ENCODE results near the gene MROH9. TPM values are rescaled to one million over a fixed set of nuclear protein-coding genes. Genes with fewer than 3 reads are reported as not detected.
"Not testable (repeated sequence)": the region's sequence is repeated elsewhere in the genome, so short reads cannot be mapped to it uniquely, and the experiment has no call there.

MROH9 gene
- total RNA-seq, 1 donor from 2014 or later, result not detected

DNA sequence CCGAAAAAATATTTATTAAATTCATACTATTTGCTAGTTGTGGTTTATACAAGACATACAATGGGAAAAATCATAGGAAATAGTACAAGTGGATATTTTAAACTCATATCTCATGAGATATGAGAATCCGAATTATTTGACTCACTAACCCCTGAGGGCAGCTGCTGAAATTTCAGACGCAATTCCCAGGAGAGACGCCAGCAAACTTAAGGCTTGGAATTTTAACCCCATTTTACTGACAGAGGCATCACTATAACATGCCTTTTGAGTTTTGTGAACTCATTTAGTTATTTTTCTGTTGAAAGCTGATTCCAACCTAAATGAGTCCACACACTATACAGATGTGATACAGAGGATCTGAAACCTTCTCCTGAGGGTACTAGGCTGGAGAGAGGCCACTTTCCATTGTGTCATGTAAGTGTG, 5.9 kb upstream of the MROH9 start:
- Mint-ChIP-seq H3K9me3 (no peaks in the 10 kb centered on the region), H3K4me1 (ENCODE audit: low read depth) (no peaks in the 10 kb centered on the region), H3K4me3 (ENCODE audit: low read depth) (no peak overlapping the region), H3K36me3 (ENCODE audit: low read depth) (no peaks in the 10 kb centered on the region), H3K27me3 (ENCODE audit: low read depth) (no peaks in the 10 kb centered on the region), H3K27ac (no peak overlapping the region)
- DNase-seq (ENCODE audit: low spot score), result no peak
- intact Hi-C loops (cut with micrococcal nuclease), result loop anchor here (5.0 kb wide), 1 partner anchor 237 kb away; no protein-coding TSS in a partner anchor

DNA sequence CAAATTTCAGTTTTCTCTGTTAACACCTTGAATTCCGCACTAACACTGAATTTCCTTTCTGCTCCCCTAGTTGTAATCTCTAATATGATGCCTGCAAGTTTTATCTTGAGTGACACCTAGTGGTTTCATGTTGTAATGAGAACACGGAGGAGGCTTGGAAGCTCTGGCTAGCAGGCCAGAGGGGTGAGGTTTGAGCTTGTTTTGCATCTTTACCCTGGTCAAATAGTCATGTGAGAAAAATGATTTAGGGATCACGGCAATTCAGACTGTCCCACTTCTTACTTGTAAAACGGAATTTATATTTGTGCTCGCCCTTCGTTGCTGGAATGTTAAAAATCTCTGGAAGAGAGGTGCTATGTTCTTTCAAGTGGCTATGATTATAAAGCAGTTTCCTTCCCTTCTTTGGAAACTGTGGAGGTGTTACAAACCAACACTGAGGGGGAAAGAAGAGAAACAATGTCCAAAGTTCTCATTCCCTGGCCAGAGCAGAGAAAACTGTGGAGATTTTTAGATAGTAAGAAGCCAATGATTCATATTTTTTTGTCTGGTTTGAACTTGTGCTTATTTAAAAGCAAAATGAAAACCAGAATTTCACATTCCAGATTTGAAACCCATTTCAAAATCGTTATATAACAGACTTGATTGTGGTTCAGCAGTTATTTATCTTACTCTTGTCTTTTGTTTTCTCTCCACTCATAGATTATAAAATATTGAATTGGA, 5.3 kb upstream of the MROH9 start:
- intact Hi-C loops (cut with micrococcal nuclease), result loop anchor here (5.0 kb wide), 1 partner anchor 238 kb away; no protein-coding TSS in a partner anchor
- Mint-ChIP-seq H3K27me3 (ENCODE audit: low read depth) (no peaks in the 10 kb centered on the region), H3K36me3 (ENCODE audit: low read depth) (no peaks in the 10 kb centered on the region), H3K4me1 (ENCODE audit: low read depth) (no peaks in the 10 kb centered on the region), H3K4me3 (ENCODE audit: low read depth) (no peak overlapping the region), H3K9me3 (no peaks in the 10 kb centered on the region), H3K27ac (no peak overlapping the region)
- DNase-seq (ENCODE audit: low spot score), result no peak

DNA sequence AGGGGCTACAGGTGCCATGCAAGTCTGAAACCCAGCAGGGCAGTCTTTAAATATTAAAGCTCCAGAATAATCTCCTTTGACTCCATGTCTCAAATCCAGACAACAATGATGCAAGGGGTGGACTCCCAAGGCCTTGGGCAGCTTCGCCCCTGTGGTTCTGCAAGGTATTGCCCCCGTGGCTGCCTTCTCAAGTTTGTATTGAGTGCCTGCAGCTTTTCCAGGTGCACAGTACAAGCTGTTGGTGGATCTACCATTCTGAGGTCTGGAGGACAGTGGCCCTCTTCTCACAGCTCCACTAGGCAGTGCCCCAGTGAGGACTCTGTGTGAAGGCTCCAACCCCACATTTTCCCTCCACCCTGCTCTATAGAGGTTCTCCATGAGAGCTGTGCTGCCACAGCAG, 3.7 kb upstream of the MROH9 start:
- Mint-ChIP-seq H3K9me3 (no peaks in the 10 kb centered on the region), H3K36me3 (ENCODE audit: low read depth) (no peaks in the 10 kb centered on the region), H3K4me3 (ENCODE audit: low read depth) (no peak overlapping the region), H3K27ac (no peak overlapping the region), H3K4me1 (ENCODE audit: low read depth) (no peaks in the 10 kb centered on the region), H3K27me3 (ENCODE audit: low read depth) (no peaks in the 10 kb centered on the region)
- DNase-seq (ENCODE audit: low spot score), result no peak
- intact Hi-C loops (cut with micrococcal nuclease), result no loop called here

DNA sequence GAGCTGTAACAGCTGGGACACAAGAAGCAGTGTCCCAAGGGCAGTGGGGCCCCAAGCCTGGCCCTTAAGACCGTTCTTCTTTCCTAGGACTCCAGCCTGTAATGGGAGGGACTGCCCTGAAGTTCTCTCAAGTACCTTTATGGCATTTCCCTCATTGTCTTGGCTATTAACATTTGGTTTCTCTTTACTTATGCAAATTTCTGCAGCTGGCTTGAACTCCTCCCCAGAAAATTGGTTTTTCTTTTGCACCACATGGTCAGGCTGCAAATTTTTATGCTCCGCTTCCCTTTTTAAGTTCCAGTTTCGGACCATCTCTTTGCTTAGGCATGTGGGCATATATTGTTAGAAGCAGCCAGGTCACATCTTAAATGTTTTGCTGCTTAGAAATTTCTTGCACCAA, 3.1 kb upstream of the MROH9 start:
- Mint-ChIP-seq H3K27me3 (ENCODE audit: low read depth) (no peaks in the 10 kb centered on the region), H3K36me3 (ENCODE audit: low read depth) (no peaks in the 10 kb centered on the region), H3K27ac (no peak overlapping the region), H3K4me1 (ENCODE audit: low read depth) (no peaks in the 10 kb centered on the region), H3K4me3 (ENCODE audit: low read depth) (no peak overlapping the region), H3K9me3 (no peaks in the 10 kb centered on the region)
- intact Hi-C loops (cut with micrococcal nuclease), result no loop called here
- no peak for DNase-seq (ENCODE audit: low spot score)

DNA sequence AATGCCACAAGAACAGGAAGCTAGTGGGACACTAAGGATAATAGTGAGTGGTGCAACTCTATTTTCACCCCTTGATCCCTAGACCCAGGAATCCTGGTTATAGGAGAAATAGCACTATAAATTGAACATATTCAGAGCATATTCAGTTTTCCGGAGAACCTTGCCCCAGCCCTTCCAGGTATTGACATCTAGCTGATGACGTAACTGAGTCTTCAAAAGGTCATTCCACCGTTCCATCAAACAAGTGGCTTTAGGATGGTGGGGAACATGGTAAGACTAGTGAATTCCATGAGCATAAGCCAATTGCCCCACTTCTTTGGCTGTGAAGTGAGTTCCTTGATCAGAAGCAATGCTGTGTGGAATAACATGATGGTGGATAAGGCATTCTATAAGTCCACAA, 2.9 kb downstream of the MROH9 start:
- H3K36me3 Mint-ChIP-seq (ENCODE audit: low read depth), result no peaks in the 10 kb centered on the region
- H3K27me3 Mint-ChIP-seq (ENCODE audit: low read depth), result no peaks in the 10 kb centered on the region
- no peaks in the 10 kb centered on the region for H3K9me3 Mint-ChIP-seq
- H3K27ac Mint-ChIP-seq, result no peak overlapping the region
- intact Hi-C loops (cut with micrococcal nuclease), result no loop called here
- no peaks in the 10 kb centered on the region for H3K4me1 Mint-ChIP-seq (ENCODE audit: low read depth)
- DNase-seq (ENCODE audit: low spot score), result no peak
- no peak overlapping the region for H3K4me3 Mint-ChIP-seq (ENCODE audit: low read depth)

DNA sequence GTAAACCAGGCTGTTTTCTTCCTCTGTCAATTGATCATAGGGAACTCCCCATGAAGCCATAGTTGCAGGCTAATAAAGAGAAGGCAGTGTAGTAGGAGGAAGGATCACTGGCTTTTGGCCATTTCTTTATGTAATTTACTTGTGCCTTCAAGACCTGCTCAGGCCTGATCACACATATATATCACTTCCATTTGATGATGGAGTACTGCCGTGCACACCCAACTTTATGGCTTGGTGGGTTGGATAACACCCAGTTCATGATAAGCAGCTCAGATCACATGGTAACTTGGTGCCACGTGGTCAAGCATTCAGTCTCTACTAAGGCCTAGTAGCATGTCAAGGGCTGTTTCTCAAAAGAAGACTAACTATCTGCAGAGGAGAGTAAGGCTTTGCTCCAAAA, 4.1 kb downstream of the MROH9 start:
- Mint-ChIP-seq H3K9me3 (no peaks in the 10 kb centered on the region), H3K4me1 (ENCODE audit: low read depth) (no peaks in the 10 kb centered on the region), H3K4me3 (ENCODE audit: low read depth) (no peak overlapping the region), H3K27ac (no peak overlapping the region), H3K27me3 (ENCODE audit: low read depth) (no peaks in the 10 kb centered on the region), H3K36me3 (ENCODE audit: low read depth) (no peaks in the 10 kb centered on the region)
- intact Hi-C loops (cut with micrococcal nuclease), result no loop called here
- no peak for DNase-seq (ENCODE audit: low spot score)

DNA sequence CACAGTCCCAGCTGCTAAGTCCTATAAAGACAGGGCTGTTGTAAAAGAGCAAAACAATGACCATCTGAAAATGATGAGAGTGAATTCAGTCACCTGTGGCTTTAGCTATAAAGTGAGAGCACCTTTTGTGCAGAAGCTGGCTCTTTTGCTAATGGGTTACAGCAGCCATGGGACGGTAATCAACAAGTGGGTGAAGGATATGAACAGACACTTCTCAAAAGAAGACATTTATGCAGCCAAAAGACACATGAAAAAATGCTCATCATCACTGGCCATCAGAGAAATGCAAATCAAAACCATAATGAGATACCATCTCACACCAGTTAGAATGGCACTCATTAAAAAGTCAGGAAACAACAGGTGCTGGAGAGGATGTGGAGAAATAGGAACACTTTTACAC, 16.4 kb downstream of the MROH9 start:
- H3K4me1 Mint-ChIP-seq (ENCODE audit: low read depth); DNase-seq (ENCODE audit: low spot score); intact Hi-C loops (cut with micrococcal nuclease); H3K36me3 Mint-ChIP-seq (ENCODE audit: low read depth); H3K27ac Mint-ChIP-seq; H3K27me3 Mint-ChIP-seq (ENCODE audit: low read depth); H3K4me3 Mint-ChIP-seq (ENCODE audit: low read depth); H3K9me3 Mint-ChIP-seq: not testable (repeated sequence)

DNA sequence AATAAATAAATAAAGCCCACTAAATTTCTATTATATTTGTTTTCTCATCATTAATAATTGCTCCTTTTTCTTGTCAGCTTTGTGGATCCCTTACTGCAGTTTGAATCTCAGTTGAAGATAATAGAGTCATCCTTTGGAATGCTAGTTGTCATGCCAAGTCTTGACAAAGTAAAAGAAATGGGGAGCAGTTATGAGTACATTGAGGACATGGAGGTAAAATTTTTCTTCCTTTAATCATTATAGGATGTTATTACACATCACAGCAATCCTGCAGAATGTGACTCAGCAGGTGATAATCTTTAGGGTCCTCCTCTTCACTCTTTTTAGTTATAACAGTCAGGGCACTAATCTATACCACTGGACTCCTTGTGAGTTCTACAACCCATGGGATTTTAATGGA, 24.1 kb downstream of the MROH9 start:
- H3K27me3 Mint-ChIP-seq (ENCODE audit: low read depth), result peaks cover 3% of the 10 kb centered on the region
- H3K27ac Mint-ChIP-seq, result no peak overlapping the region
- intact Hi-C loops (cut with micrococcal nuclease), result no loop called here

DNA sequence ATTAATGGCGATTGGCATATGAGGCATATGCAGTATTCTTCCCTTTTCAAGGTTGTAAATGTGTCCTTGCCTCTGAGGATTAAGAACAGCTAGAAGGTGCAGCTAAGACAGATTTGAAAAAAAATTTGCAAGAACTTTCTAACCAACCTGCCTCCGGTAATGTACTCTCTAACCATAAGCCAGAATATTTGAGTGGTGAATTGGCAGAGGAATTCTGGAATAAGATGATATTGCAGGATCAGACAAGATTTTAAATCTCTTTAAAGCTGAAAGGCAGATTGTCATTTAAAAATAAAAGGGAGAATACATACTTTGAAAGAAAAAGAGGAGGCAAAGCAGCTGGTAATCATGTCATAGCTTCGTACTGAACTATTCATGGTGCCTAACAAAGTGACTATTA, 29.2 kb downstream of the MROH9 start:
- Mint-ChIP-seq H3K4me3 (ENCODE audit: low read depth) (no peak overlapping the region), H3K9me3 (no peaks in the 10 kb centered on the region), H3K36me3 (ENCODE audit: low read depth) (no peaks in the 10 kb centered on the region), H3K4me1 (ENCODE audit: low read depth) (no peaks in the 10 kb centered on the region), H3K27ac (no peak overlapping the region), H3K27me3 (ENCODE audit: low read depth) (peaks cover 6% of the 10 kb centered on the region)
- intact Hi-C loops (cut with micrococcal nuclease), result no loop called here
- DNase-seq (ENCODE audit: low spot score), result no peak

More for the DNA sequence above, 24.1 kb downstream of the MROH9 start:
- Mint-ChIP-seq H3K9me3 (no peaks in the 10 kb centered on the region), H3K4me3 (ENCODE audit: low read depth) (no peak overlapping the region), H3K4me1 (ENCODE audit: low read depth) (no peaks in the 10 kb centered on the region), H3K36me3 (ENCODE audit: low read depth) (no peaks in the 10 kb centered on the region)
- DNase-seq (ENCODE audit: low spot score), result no peak

DNA sequence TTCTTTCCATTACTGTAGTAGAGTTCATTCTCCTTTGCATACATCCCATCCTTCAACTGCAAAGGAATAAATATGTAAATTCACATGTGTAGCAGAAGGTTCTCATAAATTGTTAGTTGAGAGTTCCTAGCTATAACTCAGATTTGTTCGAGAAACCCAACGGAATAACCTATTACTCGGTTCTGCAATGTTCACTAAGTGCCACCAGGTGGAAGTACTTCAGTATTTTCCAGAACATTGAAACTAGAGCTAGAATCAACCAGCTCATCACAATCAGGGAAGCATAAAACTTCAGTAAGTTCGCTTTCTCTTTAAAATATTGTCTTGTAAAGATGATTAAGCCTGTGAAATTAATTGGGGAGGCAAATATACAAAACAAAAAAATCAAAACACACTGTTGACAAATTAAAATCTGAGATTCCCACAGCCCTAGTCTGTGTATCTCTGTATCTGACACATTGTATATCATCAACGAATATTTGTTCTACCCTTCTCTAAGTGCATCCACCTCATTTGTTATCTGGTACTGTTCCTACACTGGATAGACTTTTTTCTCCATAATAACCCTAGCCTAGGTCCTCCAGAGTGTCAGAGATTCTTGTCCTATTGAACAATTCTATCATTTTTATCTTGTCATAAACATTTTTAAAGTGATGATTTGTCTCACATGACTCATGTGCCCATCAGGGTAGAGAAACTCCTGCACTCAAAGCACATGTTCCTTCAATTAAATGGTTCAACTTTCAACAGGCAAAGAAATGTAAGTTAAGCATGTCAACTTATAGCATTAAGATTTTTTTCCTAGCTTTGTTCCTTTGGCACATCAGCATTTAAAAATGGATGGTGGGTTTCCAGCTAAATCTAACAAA, 31.9 kb downstream of the MROH9 start:
- no peaks in the 10 kb centered on the region for H3K9me3 Mint-ChIP-seq
- H3K4me1 Mint-ChIP-seq (ENCODE audit: low read depth), result no peaks in the 10 kb centered on the region
- H3K27me3 Mint-ChIP-seq (ENCODE audit: low read depth), result peaks cover 6% of the 10 kb centered on the region
- intact Hi-C loops (cut with micrococcal nuclease), result loop anchor here (5.0 kb wide), 1 partner anchor 345 kb away; the partner anchor contains the start of gene FMO4
- no peak overlapping the region for H3K27ac Mint-ChIP-seq
- no peaks in the 10 kb centered on the region for H3K36me3 Mint-ChIP-seq (ENCODE audit: low read depth)
- H3K4me3 Mint-ChIP-seq (ENCODE audit: low read depth), result no peak overlapping the region
- no peak for DNase-seq (ENCODE audit: low spot score)

DNA sequence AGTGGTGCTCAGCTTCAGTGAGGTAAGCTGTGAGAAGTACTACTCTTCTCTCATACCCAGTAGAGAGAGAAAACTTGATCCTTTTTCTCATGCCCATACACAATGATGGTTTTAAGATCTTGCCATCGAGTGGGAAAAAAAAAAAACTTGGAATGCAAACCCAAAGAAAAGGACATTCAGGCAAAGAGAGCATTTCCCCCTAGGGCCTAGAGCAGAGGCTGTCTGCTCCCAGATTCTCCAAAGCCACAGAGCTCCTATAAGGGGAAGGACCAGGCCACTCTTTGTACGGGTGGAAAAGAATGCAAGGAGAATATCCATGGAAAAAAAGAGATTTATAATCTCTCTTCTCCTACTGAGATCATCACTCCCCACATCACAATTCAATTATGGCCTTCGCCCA, 34.9 kb downstream of the MROH9 start:
- Mint-ChIP-seq H3K36me3 (ENCODE audit: low read depth) (no peaks in the 10 kb centered on the region), H3K9me3 (no peaks in the 10 kb centered on the region), H3K27ac (no peak overlapping the region), H3K4me3 (ENCODE audit: low read depth) (no peak overlapping the region), H3K4me1 (ENCODE audit: low read depth) (no peaks in the 10 kb centered on the region), H3K27me3 (ENCODE audit: low read depth) (peaks cover 3% of the 10 kb centered on the region)
- intact Hi-C loops (cut with micrococcal nuclease), result no loop called here
- DNase-seq (ENCODE audit: low spot score), result no peak

DNA sequence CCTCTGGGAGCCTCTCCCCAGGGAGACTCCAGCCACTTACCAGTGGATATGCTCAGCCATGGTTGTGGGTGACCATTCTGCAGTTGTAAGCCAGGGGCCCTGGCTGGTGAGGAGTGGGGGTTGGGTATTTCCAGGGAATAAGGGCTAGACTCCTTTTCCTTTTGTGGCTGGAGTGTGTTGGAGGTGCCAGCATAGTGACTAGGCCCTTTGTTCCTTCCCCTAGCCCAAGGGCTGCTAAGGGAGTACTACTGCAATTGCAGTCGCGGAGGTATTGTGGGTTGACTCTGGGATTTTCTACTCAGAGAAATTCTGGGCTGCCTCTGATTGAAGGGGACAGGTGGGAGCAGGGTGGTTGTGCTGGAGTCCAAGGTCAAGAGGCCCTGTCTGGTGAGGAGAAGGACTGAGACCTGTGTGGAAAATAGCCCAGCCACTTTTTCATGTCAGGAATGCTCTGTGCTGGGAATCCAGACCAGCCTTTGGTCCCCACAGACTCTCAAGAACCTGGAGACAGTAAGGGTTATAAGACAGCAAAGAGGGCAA, 43.1 kb downstream of the MROH9 start:
- no peak for DNase-seq (ENCODE audit: low spot score)
- no peak overlapping the region for H3K27ac Mint-ChIP-seq
- H3K27me3 Mint-ChIP-seq (ENCODE audit: low read depth), result no peaks in the 10 kb centered on the region
- intact Hi-C loops (cut with micrococcal nuclease), result no loop called here
- H3K4me1 Mint-ChIP-seq (ENCODE audit: low read depth), result no peaks in the 10 kb centered on the region
- H3K4me3 Mint-ChIP-seq (ENCODE audit: low read depth), result no peak overlapping the region
- H3K36me3 Mint-ChIP-seq (ENCODE audit: low read depth), result no peaks in the 10 kb centered on the region
- H3K9me3 Mint-ChIP-seq, result no peaks in the 10 kb centered on the region

DNA sequence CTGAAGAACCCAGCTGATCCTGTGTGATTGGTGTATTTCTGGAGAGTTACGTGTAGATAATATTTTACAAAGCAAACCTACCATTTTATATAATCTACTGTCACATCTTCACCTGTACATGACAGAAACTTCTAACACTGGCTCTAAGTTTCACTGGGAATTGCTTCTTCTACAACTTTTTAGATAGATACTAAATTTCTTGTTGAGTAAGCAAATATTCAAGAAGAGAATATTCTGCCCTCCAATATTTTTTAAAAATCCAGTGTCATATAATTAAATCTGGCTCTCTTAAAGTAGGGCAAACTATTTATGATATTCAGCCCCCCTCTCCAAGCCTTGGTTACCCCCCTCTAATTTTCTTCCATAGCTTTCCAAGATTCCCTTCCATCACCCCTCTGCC, 50.1 kb downstream of the MROH9 start:
- intact Hi-C loops (cut with micrococcal nuclease), result no loop called here
- Mint-ChIP-seq H3K27me3 (ENCODE audit: low read depth) (no peaks in the 10 kb centered on the region), H3K4me1 (ENCODE audit: low read depth) (no peaks in the 10 kb centered on the region), H3K27ac (no peak overlapping the region), H3K9me3 (no peaks in the 10 kb centered on the region), H3K4me3 (ENCODE audit: low read depth) (no peak overlapping the region), H3K36me3 (ENCODE audit: low read depth) (no peaks in the 10 kb centered on the region)
- no peak for DNase-seq (ENCODE audit: low spot score)
